Measurements from ENCODE around the gene PFKFB3.
"Not testable (repeated sequence)": the region's sequence is repeated elsewhere in the genome, so short reads cannot be mapped to it uniquely, and the experiment has no call there.

The PFKFB3 gene

DNA sequence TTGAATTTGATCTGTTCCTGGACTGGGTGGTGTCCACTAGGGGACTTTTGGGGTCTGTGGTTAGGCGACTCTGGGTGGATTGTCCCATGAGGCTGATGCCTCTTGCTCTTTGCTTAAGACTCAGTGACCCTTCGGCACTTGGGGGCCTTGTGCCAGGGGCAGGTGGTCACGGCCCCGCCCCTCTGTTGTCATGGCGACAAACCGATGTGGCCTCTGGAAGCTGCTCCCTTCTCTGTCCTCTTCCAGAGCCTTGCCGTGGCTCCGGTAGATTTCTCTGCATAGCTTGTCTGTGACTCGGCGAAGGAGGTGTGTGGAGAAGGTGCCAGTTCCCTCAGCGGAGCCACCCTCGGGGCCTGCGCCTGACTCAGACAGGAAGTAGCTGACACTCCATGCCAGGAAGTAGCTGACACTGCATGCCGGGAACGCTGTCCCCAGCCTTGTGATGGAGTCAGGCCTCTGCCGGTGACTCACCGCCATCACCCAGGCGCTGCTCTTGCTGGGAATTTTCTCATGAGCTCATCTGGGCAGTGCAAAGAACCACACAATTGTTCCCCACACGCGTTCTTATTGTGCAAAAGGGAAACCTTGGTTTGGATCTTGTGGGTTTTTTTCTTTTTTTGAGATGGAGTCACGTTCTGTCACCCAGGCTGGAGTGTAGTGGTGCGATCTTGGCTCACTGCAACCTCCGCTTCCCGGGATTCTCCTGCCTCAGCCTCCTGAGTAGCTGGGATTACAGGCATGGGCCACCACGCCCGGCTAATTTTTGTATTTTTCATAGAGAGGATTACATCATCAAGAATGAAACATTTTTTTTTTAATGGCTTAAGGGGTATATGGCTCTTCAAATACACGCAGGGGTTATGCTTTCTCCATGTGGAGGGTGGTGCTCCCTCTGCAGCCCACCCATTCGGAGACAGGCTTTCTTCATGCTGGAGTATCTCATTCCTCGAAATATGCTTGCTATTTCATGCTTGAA is 72.6 kb downstream of the PFKFB3 start:
- peak; percentile 100 for DNase-seq

DNA sequence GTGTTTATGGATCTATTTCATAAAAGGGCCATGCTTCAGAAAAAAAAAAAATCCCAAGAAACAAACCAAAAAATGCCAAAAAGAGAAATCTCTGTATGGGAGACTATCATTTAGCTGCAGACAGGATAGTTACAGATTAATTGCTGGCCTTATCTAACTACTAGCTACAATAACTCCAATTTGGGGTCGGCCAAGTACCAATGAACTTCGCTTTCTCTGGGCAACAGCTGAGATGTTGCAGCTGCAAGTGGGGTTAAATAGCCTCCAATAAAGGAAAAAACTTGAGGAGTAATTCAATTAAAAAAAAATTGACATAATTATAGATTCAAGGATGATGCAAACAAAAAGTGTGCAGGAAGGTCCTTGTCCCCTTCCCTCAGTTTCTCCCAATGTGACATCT is 73.6 kb downstream of the PFKFB3 start:
- DNase-seq, result no peak

DNA sequence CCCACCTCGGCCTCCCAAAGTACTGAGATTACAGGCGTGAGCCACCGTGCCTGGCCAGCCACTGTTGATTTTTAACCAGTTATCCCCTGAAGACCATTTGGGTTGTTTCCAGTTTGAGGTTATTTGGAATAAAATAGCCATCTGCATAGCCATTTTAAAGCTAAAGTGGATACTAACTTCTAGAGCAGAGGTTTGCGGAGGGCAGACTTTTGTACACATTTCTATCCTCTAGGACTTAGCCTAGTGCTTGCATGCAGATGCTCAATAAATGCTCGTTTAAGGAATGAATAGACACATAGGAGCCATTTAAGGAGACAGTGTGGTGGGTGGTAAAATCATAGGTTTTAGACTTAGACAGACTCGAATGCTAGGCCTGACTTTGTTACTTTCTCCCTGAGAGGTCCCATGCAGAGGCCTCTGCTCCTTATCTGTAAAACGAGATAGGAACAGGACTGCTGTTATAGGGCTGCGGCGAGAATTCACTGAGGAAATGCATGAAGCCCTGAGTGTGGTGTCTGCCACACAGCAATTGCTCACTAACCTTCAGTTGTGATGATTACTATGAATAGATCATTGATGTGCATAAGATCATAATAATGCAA is 75.9 kb downstream of the PFKFB3 start:
- no peak for DNase-seq

DNA sequence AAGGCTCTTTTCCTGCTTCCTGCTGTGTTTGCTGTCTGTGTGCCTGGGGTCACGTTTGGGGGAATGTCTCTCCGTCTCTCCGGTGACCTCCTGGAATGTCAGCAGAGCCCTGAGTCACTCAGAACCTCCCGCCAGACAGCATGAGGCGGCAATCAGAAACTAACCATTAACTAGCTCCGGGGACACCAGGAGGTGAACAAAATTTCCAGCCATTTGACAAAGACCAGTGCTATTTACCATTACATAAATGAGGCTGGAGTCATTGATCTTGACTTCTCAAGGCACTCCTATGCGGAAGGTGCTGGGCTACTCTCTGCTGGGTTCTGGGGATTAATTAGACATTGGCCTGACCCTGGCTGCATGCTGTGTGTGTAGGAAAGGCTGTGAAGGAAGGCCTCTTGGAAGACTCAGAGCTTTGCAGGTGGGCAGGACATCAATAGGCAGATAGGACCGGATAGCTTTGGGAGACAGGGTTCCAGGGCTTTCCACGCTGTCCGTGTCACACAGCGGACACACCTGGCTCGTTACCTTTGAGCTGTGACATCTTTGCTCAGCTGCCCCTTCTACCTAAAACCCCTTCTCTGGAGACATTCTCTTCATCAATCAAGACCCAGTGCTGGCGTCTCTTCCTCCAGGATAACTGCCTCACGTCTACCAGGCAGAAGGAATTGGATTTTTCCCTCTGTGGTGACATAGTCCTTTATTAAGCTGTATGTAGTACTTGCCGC is 77.0 kb downstream of the PFKFB3 start:
- peak; percentile 98 for DNase-seq

DNA sequence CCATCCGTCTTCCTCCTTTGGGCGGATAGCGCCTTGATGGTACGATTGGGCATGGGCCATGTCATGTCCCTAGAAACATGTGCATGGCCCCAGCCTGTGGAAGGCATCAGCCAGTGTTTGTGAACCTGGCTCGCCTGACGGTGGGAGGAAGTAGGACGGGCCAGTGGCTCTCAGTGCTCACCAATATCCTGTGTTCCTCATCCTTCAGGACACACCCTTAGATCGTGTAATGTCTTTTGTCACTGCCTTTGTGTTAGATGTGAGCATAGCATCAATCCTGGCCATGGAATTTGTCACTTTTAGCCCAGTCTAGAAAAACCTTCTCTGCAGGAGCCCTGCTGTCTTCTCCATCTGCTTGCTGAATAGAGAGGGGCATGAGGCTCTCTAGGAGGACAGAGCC is 77.6 kb downstream of the PFKFB3 start:
- DNase-seq, result no peak

DNA sequence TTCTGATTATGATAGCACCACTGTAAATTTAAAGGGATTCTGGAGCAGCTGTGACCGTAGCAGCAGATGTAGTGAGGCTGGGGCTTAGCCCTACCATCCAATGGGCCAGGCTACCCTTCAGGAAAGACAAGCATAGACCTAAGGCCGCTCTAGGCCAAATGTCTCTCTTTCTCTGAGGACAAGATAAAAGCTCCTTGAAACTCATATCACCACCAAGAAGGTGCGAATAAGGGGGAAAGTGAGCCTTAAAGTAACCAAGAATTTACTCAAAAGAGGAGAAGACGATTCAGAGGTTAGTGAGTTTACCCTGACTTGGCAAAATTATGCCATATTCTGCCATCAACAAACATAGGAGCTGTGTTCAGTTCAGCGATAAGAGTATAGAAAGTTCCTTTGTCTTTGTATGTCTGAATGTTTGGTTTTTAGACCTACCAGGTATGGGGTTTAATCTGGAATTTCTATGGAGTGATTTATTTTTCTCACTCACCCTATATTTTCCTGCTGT is 79.8 kb downstream of the PFKFB3 start:
- DNase-seq, result no peak

DNA sequence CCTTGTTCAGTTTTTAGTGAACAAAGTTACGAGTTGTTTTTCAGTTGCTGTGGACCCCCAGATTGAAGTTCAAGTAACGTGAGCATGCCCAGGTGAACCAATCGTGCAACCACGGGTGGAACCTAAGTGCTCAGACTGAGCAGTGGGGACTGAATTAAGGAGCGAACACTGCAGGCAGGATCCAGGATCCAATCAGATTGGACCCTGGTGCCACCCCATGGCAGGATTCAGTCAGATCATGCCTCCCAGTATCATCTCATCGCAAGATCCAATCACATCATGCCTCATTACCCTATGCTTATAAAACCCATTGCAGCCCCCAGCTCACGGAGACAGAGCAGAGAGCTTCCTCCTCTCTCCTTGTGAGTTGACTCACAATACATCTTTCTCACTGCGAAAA is 80.9 kb downstream of the PFKFB3 start:
- DNase-seq, result no peak

DNA sequence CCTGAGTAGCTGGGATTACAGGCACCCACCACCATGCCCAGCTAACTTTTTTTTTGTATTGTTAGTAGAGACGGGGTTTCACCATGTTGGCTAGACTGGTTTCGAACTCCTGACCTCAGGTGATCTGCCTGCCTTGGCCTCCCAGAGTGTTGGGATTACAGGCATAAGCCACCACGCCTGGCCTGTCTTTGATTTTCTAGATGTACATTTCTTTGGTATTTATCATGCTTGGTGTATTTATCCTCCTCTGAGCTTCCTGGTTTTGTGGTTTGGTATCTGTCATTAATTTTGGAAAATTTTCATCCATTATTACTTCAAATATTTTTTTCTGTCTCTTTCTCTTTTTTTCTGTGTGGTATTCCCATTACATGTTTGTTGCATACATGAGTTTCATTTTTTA is 87.9 kb downstream of the PFKFB3 start:
- not testable (repeated sequence) for DNase-seq

DNA sequence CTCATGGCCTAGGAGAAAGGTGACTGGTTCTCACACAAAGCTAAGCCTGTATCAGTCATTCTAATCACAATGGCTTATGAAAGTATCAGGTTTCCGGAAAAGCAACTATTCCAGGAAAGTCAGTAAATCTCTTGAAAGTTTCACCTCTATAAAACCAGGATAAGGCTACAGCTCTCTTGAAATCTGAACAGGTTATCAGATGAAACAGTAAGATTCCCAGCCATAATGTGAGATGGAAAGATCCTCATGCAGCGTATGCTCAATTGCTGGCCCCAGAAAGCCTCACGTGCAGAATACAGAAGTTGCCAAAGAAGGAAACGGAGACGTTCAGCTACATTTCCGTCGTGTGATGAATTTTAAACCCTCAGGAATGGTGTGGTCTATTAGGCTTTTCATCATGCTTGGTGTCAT is 90.0 kb downstream of the PFKFB3 start:
- DNase-seq, result no peak

DNA sequence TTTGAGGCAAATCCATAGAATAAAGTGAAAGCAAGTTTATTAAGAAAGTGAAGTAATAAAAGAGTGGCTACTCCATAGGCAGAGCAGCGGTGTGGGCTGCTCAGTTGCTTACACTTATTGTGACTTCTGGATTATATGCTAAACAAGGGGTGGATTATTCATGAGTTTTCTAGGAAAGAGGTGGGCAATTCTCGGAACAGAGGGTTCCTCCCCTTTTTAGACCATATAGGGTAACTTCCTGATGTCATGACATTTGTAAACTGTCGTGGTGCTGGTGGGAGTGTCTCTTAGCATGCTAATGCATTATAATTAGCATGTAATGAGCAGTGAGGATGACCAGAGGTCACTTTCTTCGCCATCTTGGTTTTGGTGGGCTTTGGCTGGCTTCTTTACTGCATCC is 93.7 kb downstream of the PFKFB3 start:
- DNase-seq, result not testable (repeated sequence)

DNA sequence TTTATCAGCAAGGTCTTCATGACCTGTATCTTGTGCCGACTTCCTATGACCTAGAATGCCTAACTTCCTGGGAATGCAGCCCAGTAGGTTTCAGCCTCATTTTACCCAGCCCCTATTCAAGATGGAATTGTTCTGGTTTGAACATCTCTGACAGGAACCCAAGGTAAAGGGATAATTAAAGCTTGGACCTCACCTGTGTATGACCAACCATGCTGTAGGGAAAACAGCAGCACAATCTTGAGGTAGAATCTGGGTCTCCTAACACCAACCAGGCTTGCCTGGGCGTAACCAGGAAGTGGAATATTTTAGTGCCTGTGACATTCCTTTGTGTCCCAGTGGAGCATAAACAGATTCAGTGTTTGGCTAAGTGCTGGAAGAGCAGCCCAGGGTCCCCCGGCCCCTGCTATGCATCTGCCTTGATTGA is 94.1 kb downstream of the PFKFB3 start:
- peak; percentile 78 for DNase-seq

DNA sequence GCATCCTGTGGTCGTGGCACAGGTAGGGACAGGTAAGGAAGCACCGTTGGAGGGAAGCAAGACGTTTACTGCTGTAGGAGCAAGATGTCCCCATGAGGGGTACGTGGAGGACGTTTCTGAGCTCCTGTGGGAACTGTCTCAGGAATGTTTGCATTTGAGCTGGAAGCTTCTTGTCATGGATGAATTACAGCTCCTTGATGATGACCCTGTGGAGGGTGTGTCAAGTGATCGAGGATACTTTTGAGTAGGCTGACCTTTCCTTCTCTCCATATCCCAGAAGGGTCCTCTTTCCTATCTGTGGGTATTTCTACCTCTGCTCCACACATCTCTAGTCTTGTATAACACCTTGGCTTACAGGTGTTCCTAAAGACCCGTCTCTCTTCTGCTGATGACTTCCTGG is 94.8 kb downstream of the PFKFB3 start:
- no peak for DNase-seq

DNA sequence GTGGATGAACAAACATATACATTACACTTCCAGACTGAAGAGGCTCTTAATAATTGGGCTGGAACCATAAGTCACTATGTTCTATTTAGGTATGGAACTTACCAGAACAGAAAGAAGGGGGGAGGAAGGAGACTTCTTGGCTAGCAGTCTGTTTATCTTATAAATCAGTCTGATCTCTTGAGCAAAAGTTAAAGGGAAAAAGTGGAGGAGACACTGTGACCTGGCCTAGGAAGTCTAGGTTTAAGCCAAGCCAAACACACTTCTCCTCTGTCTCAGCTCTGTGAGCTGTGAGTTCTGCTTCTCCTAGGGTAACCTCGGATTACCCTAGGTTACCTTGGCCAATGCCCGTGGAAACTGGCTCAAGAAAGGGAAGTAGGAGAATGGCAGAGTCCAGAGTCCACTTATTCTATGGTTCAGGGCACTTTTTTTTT is 95.2 kb downstream of the PFKFB3 start:
- DNase-seq, result no peak

DNA sequence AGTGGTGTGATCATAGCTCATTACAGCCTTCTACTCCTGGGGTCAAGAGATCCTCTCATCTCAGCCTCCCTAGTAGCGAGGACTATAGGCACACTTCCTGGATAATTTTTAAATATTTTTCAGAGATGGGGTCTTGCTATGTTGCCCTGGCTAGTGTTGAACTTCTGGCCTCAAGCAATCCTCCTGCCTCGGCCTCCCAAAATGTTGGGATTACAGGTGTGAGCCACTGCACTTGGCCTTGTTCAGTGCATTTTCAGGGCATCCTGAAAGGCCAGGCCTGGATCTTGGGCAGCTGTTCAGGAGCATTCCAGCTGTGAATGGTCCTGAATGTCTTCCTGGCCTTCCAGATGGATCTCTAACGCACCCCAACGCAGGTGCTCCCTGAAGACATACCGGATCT is 95.7 kb downstream of the PFKFB3 start:
- no peak for DNase-seq

DNA sequence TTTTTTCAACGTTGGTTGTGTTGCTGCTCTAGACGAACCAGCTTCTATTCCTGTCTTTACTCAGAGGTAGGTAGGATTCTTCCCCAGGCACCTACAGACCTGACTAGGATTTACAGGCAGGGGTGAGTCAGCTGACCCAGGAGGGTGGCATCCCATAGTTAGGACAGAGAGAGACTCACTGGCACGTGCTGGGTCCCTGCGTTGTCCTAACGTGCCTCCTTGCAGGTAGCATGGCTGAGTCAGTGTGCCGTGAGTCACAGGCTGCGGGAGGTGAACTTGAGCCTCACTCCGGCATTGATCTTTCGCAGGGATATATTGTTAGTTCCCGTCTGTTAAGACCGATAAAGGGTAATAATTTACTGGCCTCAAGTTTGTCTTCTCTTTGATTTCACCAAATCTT is 96.5 kb downstream of the PFKFB3 start:
- peak; percentile 83 for DNase-seq

DNA sequence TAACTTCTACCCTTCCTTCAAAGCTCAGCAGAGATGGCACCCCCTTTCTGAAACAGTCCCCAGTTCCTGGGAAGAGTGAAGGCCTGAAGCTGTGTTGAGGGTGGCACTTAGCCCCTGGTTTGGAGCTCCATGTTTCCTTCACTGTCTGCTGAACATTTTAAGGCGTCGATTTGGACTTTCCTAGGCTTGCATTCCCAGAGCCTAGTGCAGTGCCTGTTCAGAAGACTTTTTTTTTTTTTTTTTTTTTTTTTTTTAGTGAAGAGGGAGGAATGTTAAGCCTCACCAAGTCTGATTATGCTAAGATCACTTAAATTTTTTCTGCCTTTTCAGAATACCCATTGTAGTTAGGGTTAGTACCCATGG is 97.0 kb downstream of the PFKFB3 start:
- DNase-seq, result no peak

DNA sequence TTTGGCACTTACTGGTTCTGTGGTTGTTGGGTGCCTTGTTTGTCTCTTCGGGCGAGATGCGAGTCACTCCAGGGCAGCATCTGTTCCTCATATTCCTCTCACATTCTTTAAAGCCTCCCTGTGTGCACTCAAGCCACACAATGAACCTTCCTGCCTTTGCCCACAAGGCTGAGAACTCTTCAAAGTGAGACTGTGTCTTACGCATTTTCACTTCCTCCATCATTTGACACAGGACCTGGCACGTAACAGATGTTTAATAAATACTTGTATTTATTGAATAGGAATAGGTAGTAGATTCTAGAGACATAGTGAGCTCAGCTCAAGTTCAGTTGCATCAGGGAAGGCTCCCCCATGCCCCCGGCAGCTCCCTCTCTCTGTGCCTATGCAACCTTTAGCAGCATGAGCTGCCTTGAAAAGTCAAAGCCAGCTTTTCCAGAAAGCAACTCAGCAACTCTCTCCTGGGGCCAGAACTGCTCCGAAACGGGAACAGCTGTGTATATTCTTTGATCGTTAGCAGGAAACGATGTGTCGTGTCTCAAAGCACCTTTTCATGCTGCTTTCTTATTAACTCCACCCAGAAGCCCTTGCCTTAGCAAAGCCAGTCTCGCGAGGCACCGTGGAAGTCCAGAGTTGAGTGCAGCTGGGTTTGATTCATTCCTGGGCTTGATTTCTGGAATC is 97.5 kb downstream of the PFKFB3 start:
- DNase-seq, result peak; percentile 65

DNA sequence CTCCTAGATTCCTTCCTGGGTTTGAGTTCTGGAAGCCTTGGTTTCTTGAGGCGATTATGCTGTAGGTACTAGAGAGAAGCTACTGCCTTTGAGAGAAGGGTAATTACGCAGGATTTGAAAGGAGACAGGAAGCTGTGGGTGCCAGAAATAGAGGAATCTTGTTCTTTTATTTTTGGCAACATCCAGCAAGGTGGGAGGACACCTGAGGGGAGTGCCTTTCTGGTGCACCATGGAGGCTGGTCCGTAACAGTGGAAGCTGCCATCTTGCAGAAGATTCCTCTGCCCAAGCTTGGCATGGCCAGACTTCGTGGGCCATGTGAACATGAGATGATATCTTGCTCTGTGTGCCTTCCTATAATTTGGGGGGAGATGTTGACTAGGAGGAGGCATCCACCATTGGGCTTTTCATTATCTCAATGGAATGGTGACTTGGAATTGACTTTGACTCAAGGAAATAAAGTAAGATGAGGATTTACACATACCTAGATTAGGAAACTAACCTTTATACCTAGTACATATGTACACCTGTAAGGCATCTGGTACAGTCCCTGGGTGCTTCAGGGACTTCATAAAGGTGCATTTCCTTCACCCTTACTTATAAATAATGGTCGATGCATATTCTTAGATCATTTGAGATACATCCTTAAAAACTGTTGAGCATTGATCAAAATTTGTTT is 98.2 kb downstream of the PFKFB3 start:
- no peak for DNase-seq

DNA sequence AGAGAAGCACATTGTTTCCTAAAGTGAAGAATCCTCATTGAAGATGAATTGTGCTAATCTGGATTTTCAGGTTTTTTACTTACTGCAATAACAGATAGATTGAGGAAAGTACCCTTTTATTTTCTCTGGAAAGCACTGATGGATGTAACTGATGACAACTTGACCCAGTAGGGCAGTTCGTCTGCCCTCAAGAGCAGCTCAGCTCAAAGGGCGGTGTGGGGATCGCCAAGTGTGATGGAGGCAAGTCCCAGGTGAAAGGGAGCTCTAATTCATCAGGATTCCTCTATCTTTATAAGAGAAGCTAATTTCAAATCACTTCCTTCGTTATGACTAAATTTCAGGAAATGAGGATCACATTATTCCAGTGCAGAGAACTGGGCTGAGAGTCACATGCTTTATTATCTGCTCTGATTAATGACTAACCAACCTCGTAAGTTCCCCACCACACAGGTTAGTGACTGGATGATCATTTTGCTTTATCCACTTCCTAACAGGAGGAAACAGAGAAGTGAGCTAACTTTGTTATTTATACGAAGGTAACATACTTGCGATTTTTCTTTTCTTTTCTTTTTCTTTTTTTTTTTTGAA is 98.8 kb downstream of the PFKFB3 start:
- no peak for DNase-seq
